HEK293 (cell line): ENCODE measurements around the gene GPR15.

Experiments used
- CTCF ChIA-PET: fragments of 350-600 bp; formaldehyde crosslinking; extraction: SDS; loops from one replicate; lab custom pipeline; 2021; ENCODE audit warnings: antibody characterized with exemption; lab: Yijun Ruan, JAX
- POLR2A ChIA-PET: fragments of 300-600 bp; formaldehyde crosslinking; extraction: SDS; loops from one replicate; lab custom pipeline; 2020; ENCODE audit warnings: antibody characterized with exemption, inconsistent platforms; lab: Yijun Ruan, JAX
- H3K27ac ChIP-seq: fragments of 200-500 bp; sonication (Bioruptor generic); 2 replicates; pipeline ENCODE4 v1.5.1; 2014; ENCODE audit warnings: low read depth, low read length, control low read depth, inconsistent platforms; ENCODE audit errors: extremely low read depth
- H3K36me3 ChIP-seq, 2 experiments: fragments of 200-500 bp in 1 of 2; sonication (Bioruptor generic) in 1 of 2; 1 replicate in 1 of 2; 2 replicates in 1 of 2; pipeline ENCODE4 v1.5.1; 2014 to 2017; ENCODE audit warnings: inconsistent platforms in 2 of 2, low read length in 2 of 2; ENCODE audit not compliant: control insufficient read depth in 2 of 2, insufficient read depth in 1 of 2
- H3K4me1 ChIP-seq: fragments of 200-500 bp; sonication (Bioruptor generic); 2 replicates; pipeline ENCODE4 v1.5.1; 2014; ENCODE audit warnings: mild to moderate bottlenecking, low read length, inconsistent platforms; ENCODE audit not compliant: control insufficient read depth, insufficient read depth
- H3K4me3 ChIP-seq: 2 replicates; pipeline ENCODE4 v1.5.1; 2011; ENCODE audit warnings: low read depth, mild to moderate bottlenecking, control low read depth, low read length, moderate library complexity
- H3K9me3 ChIP-seq: fragments of 200-500 bp; sonication (Bioruptor generic); 2 replicates; pipeline ENCODE4 v1.5.1; 2014; ENCODE audit warnings: low read depth, low read length, inconsistent platforms; ENCODE audit not compliant: control insufficient read depth, insufficient read depth
- BCL11A ChIP-seq: fragments of 450-650 bp; formaldehyde crosslinking; IDR thresholded peaks from 2 replicates; pipeline ENCODE4 v1.5.1; 2016; ENCODE audit warnings: low read depth, missing biosample characterization, missing genetic modification characterization
- GLIS1 ChIP-seq: fragments of 450-650 bp; formaldehyde crosslinking; IDR thresholded peaks from 2 replicates; pipeline ENCODE4 v1.5.1; 2016; ENCODE audit warnings: missing biosample characterization, missing genetic modification characterization
- SP7 ChIP-seq: fragments of 450-650 bp; formaldehyde crosslinking; IDR thresholded peaks from 2 replicates; pipeline ENCODE4 v1.5.1; 2016; ENCODE audit warnings: missing biosample characterization, missing genetic modification characterization
- ZSCAN30 ChIP-seq: fragments of 450-650 bp; IDR thresholded peaks from 2 replicates; pipeline ENCODE4 v1.5.1; 2018; ENCODE audit warnings: missing biosample characterization, mild to moderate bottlenecking, missing genetic modification characterization, moderate library complexity
- TF ChIP-seq, protein P1 (sequence below): fragments of 450-650 bp; formaldehyde crosslinking; IDR thresholded peaks from 2 replicates; pipeline ENCODE4 v1.5.1; 2017; ENCODE audit warnings: missing biosample characterization, missing genetic modification characterization

GPR15 gene

GRCh38 chr3:98582042-98582441 lies 50.3 kb downstream of the GPR15 start:
- peaks cover 0 to 71% of the 10 kb centered on the region in 2 experiments; a peak in 2 of 3 replicates for H3K36me3 ChIP-seq
- ChIA-PET POLR2A (no interaction called here), CTCF (interaction anchor here (0.7 kb wide), 1 partner anchor 21 kb away, joined by 3 read pairs; no protein-coding TSS in a partner anchor)
- H3K4me3 ChIP-seq = no peak overlapping the region
- TF ChIP-seq, protein P1, sequence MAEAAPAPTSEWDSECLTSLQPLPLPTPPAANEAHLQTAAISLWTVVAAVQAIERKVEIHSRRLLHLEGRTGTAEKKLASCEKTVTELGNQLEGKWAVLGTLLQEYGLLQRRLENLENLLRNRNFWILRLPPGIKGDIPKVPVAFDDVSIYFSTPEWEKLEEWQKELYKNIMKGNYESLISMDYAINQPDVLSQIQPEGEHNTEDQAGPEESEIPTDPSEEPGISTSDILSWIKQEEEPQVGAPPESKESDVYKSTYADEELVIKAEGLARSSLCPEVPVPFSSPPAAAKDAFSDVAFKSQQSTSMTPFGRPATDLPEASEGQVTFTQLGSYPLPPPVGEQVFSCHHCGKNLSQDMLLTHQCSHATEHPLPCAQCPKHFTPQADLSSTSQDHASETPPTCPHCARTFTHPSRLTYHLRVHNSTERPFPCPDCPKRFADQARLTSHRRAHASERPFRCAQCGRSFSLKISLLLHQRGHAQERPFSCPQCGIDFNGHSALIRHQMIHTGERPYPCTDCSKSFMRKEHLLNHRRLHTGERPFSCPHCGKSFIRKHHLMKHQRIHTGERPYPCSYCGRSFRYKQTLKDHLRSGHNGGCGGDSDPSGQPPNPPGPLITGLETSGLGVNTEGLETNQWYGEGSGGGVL (tag by site-specific recombination) = no peak
- TF ChIP-seq ZSCAN30 (no peak), SP7 (tag by site-specific recombination) (no peak), BCL11A (tag by site-specific recombination) (no peak)
- H3K27ac ChIP-seq = no peak overlapping the region
- no peaks in the 10 kb centered on the region; the same call in 1 of the 2 replicates for H3K4me1 ChIP-seq
- no peaks in the 10 kb centered on the region for H3K9me3 ChIP-seq

- H3K9me3 ChIP-seq = no peaks in the 10 kb centered on the region
- H3K36me3 ChIP-seq = peaks cover 0 to 67% of the 10 kb centered on the region in 2 experiments; a peak in 2 of 3 replicates
- H3K4me3 ChIP-seq = no peak overlapping the region
- no peaks in the 10 kb centered on the region; the same call in 1 of the 2 replicates for H3K4me1 ChIP-seq
- no peak for TF ChIP-seq GLIS1 (tag by site-specific recombination)
- ChIA-PET POLR2A (interaction anchor here (1.2 kb wide), 1 partner anchor 10 kb away, joined by 3 read pairs; the partner anchor contains the start of gene CPOX), CTCF (interaction anchor here (0.7 to 1.1 kb wide), 2 partner anchors 19 to 74 kb away, joined by 3 to 7 read pairs; no protein-coding TSS in a partner anchor)
- no peak overlapping the region for H3K27ac ChIP-seq
These were observed 52.0 kb downstream of the GPR15 start for GRCh38 chr3:98583766-98584165.
